Measurements from ENCODE around the gene TM4SF4. TPM values are rescaled to one million over a fixed set of nuclear protein-coding genes. Genes with fewer than 3 reads are reported as not detected.

The TM4SF4 gene
- polyA plus RNA-seq, 1 donor (not counting 4 experiments of a cell fraction or from before 2014, with no cell fraction given) = not detected

DNA sequence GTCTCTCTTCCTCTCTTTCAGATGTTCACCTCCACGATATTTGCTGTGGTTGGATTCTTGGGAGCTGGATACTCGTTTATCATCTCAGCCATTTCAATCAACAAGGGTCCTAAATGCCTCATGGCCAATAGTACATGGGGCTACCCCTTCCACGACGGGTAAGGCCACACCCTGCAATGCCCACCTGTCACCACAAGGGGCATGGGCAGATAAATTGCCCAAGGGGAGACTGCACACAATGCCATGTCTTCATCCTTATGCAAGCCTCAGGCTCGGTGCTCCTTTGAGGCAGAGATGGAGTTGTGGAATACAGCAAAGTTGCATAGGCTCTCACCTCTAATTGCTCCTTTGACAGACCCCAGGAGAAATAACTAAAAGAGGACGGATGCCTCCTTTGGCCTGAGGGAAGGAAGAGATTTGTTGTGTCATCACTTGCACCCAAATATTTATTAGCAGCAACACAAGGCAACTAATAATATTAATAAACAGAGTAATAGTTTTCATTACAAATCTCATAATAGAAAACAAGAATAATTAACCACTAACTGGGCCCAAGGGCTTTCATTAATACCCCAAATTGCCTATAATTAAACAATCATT lies 13.2 kb downstream of the TM4SF4 start:
- TF ChIP-seq EZH2 (IDR thresholded peaks at IDR 0.05; ENCODE audit: low read length) (no peak), CTCF (optimal IDR thresholded peaks at IDR 0.05 in 1 of 3, IDR thresholded peaks at IDR 0.05 in 1 of 3, conservative IDR thresholded peaks at IDR 0.05 in 1 of 3; ENCODE audit: extremely low read depth in 1 of 3, insufficient read depth in 2 of 3, low read length in 3 of 3) (peak; percentile 39 to 66 (median 61))

GRCh38 chr3:149489060-149489690 lies 14.7 kb downstream of the TM4SF4 start:
- Histone ChIP-seq H3K4me3 (ENCODE audit: control insufficient read depth in 2 of 3, extremely low read depth in 1 of 3, insufficient read depth in 2 of 3, low read depth in 1 of 3, low read length in 3 of 3) (no peak overlapping the region), H3K4me2 (ENCODE audit: control insufficient read depth, extremely low read depth, insufficient read depth, low read depth, low read length) (no peak overlapping the region), H3K79me2 (ENCODE audit: control insufficient read depth, insufficient read depth, low read length) (no peaks in the 10 kb centered on the region), H3K36me3 (ENCODE audit: control insufficient read depth in 2 of 2, extremely low read depth in 1 of 2, insufficient read depth in 2 of 2, low read length in 2 of 2) (no peaks in the 10 kb centered on the region), H3K27ac (ENCODE audit: control insufficient read depth, insufficient read depth, low read length) (no peak overlapping the region), H3K9ac (ENCODE audit: control insufficient read depth, extremely low read depth, insufficient read depth, low read length) (no peak overlapping the region), H2AFZ (ENCODE audit: control insufficient read depth, low read length) (no peak overlapping the region), H4K20me1 (ENCODE audit: control insufficient read depth, extremely low read depth, insufficient read depth, low read length) (no peaks in the 10 kb centered on the region), H3K9me3 (ENCODE audit: control insufficient read depth, low read depth, low read length) (no peaks in the 10 kb centered on the region), H3K27me3 (ENCODE audit: control insufficient read depth, extremely low read depth, insufficient read depth, low read length) (peaks cover 4% of the 10 kb centered on the region), H3K9me1 (ENCODE audit: control insufficient read depth, extremely low read depth, insufficient read depth, low read length) (no peaks in the 10 kb centered on the region), H3K4me1 (ENCODE audit: control insufficient read depth, extremely low read depth, insufficient read depth, low read length) (no peaks in the 10 kb centered on the region)
- FAIRE-seq (no peak), DNase-seq (ENCODE audit: low read depth, low spot score) (no peak)
- peak; percentile 55 to 73 (median 59) for TF ChIP-seq CTCF (optimal IDR thresholded peaks at IDR 0.05 in 1 of 3, IDR thresholded peaks at IDR 0.05 in 1 of 3, conservative IDR thresholded peaks at IDR 0.05 in 1 of 3; ENCODE audit: extremely low read depth in 1 of 3, insufficient read depth in 2 of 3, low read length in 3 of 3)
- TF ChIP-seq EZH2 (IDR thresholded peaks at IDR 0.05; ENCODE audit: low read length) = no peak
- dilution Hi-C loops (cut with MboI; ENCODE audit: extremely low pct_ligation_motif_present, low sequenced_read_pairs) = no loop called here

More for the DNA sequence above, 13.2 kb downstream of the TM4SF4 start:
- Histone ChIP-seq H3K36me3 (ENCODE audit: control insufficient read depth in 2 of 2, extremely low read depth in 1 of 2, insufficient read depth in 2 of 2, low read length in 2 of 2) (no peaks in the 10 kb centered on the region), H3K27me3 (ENCODE audit: control insufficient read depth, extremely low read depth, insufficient read depth, low read length) (peaks cover 4% of the 10 kb centered on the region), H2AFZ (ENCODE audit: control insufficient read depth, low read length) (no peak overlapping the region), H3K79me2 (ENCODE audit: control insufficient read depth, insufficient read depth, low read length) (no peaks in the 10 kb centered on the region), H3K9me1 (ENCODE audit: control insufficient read depth, extremely low read depth, insufficient read depth, low read length) (no peaks in the 10 kb centered on the region), H3K4me2 (ENCODE audit: control insufficient read depth, extremely low read depth, insufficient read depth, low read depth, low read length) (no peak overlapping the region), H3K4me1 (ENCODE audit: control insufficient read depth, extremely low read depth, insufficient read depth, low read length) (no peaks in the 10 kb centered on the region), H3K4me3 (ENCODE audit: control insufficient read depth in 2 of 3, extremely low read depth in 1 of 3, insufficient read depth in 2 of 3, low read depth in 1 of 3, low read length in 3 of 3) (no peak overlapping the region), H3K9me3 (ENCODE audit: control insufficient read depth, low read depth, low read length) (no peaks in the 10 kb centered on the region), H3K27ac (ENCODE audit: control insufficient read depth, insufficient read depth, low read length) (no peak overlapping the region), H3K9ac (ENCODE audit: control insufficient read depth, extremely low read depth, insufficient read depth, low read length) (no peak overlapping the region), H4K20me1 (ENCODE audit: control insufficient read depth, extremely low read depth, insufficient read depth, low read length) (no peaks in the 10 kb centered on the region)
- DNase-seq (ENCODE audit: low read depth, low spot score) (no peak), FAIRE-seq (no peak)
- dilution Hi-C loops (cut with MboI; ENCODE audit: extremely low pct_ligation_motif_present, low sequenced_read_pairs) = no loop called here

Measured in keratinocyte (primary cell).